NCI-H460 (cell line): Measurements from ENCODE around the gene WASHC1. TPM values are rescaled to one million over a fixed set of nuclear protein-coding genes. Genes with fewer than 3 reads are reported as not detected.
"Not testable (repeated sequence)": the region's sequence is repeated elsewhere in the genome, so short reads cannot be mapped to it uniquely, and the experiment has no call there.

Experiments
- DNase-seq: peaks from one replicate; pipeline ENCODE4 v3.0.0-alpha.2; 2016; ENCODE audit warnings: low read depth; ENCODE audit errors: extremely low read depth
- polyA plus RNA-seq: library from polyadenylated mRNA; depleted of rRNA; stranded (reverse); fragments of >200 nt; gene quantifications from 2 replicates; pipeline ENCODE4 v1.2.3, GENCODE V29; 2014; cell fraction: nucleus; rRNA removed
- total RNA-seq: library from RNA; depleted of rRNA; stranded (reverse); fragments of >200 nt; shearing (Covaris generic); gene quantifications from 2 replicates; pipeline ENCODE4 v1.2.3, GENCODE V29; 2014; rRNA removed

The WASHC1 gene
- total RNA-seq, result 9.7 and 11.4 TPM in 2 replicates
- 26.1 and 26.7 TPM in 2 replicates for polyA plus RNA-seq

GRCh38 chr9:29356-29755 lies at the start of gene WASHC1:
Gene WASHC1 (minus strand): TSS chr9:29456. CDS start chr9:24999, 4,457 bp downstream.
- not testable (repeated sequence) for DNase-seq

- DNase-seq, result not testable (repeated sequence)
These were observed 49.1 kb upstream of the WASHC1 start for GRCh38 chr9:78333-78732.

GRCh38 chr9:76389-76788 lies 47.1 kb upstream of the WASHC1 start:
- DNase-seq, result not testable (repeated sequence)

GRCh38 chr9:73900-74525 lies 44.8 kb upstream of the WASHC1 start:
- not testable (repeated sequence) for DNase-seq

GRCh38 chr9:73076-73899 lies 44.0 kb upstream of the WASHC1 start:
- DNase-seq, result not testable (repeated sequence)

- not testable (repeated sequence) for DNase-seq
These were observed 33.9 kb upstream of the WASHC1 start for GRCh38 chr9:63031-63629.

- DNase-seq, result not testable (repeated sequence)
These were observed 23.4 kb upstream of the WASHC1 start for GRCh38 chr9:52678-53077.

GRCh38 chr9:48190-48842 lies 19.1 kb upstream of the WASHC1 start:
- DNase-seq, result not testable (repeated sequence)

- not testable (repeated sequence) for DNase-seq
These were observed 17.5 kb upstream of the WASHC1 start for GRCh38 chr9:46639-47271.

GRCh38 chr9:46164-46563 lies 16.9 kb upstream of the WASHC1 start:
- DNase-seq, result not testable (repeated sequence)

GRCh38 chr9:45180-45878 lies 16.1 kb upstream of the WASHC1 start:
- DNase-seq, result not testable (repeated sequence)

- DNase-seq, result not testable (repeated sequence)
These were observed 15.2 kb upstream of the WASHC1 start for GRCh38 chr9:44416-44815.

GRCh38 chr9:43636-44035 lies 14.4 kb upstream of the WASHC1 start:
- not testable (repeated sequence) for DNase-seq

GRCh38 chr9:43116-43515 lies 13.9 kb upstream of the WASHC1 start:
- not testable (repeated sequence) for DNase-seq

GRCh38 chr9:41819-42218 lies 12.6 kb upstream of the WASHC1 start:
- DNase-seq, result not testable (repeated sequence)

GRCh38 chr9:41261-41676 lies 12.0 kb upstream of the WASHC1 start:
- DNase-seq, result not testable (repeated sequence)

- not testable (repeated sequence) for DNase-seq
These were observed 3.1 kb upstream of the WASHC1 start for GRCh38 chr9:32308-32707.

- DNase-seq, result not testable (repeated sequence)
These were observed 481 bp downstream of the WASHC1 start for GRCh38 chr9:28775-29174.

GRCh38 chr9:21621-22020 lies 7.6 kb downstream of the WASHC1 start:
- not testable (repeated sequence) for DNase-seq

GRCh38 chr9:16875-17274 lies 12.4 kb downstream of the WASHC1 start:
- not testable (repeated sequence) for DNase-seq
